NOMO-1 treated with DMSO at 0.1 percent for 48 hours (cell line): ENCODE measurements around the gene USP17L21.
"Not testable (repeated sequence)": the region's sequence is repeated elsewhere in the genome, so short reads cannot be mapped to it uniquely, and the experiment has no call there.

ENCODE experiments used
- DNase-seq: peaks from one replicate; lab custom pipeline; 2025; ENCODE audit not compliant: unreplicated experiment; lab: John Stamatoyannopoulos, UW

USP17L21 gene

GRCh38 chr4:9262572-9262971 is at the start of gene USP17L21:
TSS of gene USP17L21 (plus strand) at chr4:9262872. CDS start at chr4:9262872, 0 bp downstream.
- not testable (repeated sequence) for DNase-seq

GRCh38 chr4:9214701-9215100 is 48.0 kb upstream of the USP17L21 start:
- not testable (repeated sequence) for DNase-seq

GRCh38 chr4:9215105-9215504 is 47.6 kb upstream of the USP17L21 start, which contains the start of gene USP17L11:
TSS of gene USP17L11 (plus strand) at chr4:9215405. CDS start at chr4:9215405, 0 bp downstream.
- DNase-seq: not testable (repeated sequence)

DNA sequence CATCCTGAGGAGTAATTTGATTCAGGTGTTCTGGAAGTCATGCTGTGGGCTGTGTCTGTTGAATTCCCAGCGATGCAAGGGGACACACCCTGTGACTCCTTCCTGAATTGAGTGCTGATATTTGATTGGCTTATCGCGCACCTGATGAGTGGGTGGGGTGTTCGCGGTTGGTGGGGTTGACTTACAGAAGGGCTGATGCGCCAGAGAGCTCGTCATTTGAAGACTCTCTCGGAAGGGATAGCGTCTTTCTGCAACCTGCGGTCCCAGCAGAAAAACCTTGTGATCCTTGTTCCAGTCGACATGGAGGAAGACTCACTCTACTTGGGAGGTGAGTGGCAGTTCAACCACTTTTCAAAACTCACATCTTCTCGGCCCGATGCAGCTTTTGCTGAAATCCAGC is 42.8 kb upstream of the USP17L21 start, which contains the start of gene USP17L12:
TSS of gene USP17L12 (plus strand) at position 301 of the 400 bp plus-strand sequence. CDS start at position 301, 0 bp downstream.
- not testable (repeated sequence) for DNase-seq

GRCh38 chr4:9224596-9224995 is 38.1 kb upstream of the USP17L21 start, which contains the start of gene USP17L13:
TSS of gene USP17L13 (plus strand) at chr4:9224896. CDS start at chr4:9224896, 0 bp downstream.
- not testable (repeated sequence) for DNase-seq

DNA sequence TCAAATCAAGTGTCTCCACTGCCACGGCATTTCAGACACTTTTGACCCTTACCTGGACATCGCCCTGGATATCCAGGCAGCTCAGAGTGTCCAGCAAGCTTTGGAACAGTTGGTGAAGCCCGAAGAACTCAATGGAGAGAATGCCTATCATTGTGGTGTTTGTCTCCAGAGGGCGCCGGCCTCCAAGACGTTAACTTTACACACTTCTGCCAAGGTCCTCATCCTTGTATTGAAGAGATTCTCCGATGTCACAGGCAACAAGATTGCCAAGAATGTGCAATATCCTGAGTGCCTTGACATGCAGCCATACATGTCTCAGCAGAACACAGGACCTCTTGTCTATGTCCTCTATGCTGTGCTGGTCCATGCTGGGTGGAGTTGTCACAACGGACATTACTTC is 32.4 kb upstream of the USP17L21 start:
- DNase-seq: not testable (repeated sequence)

- DNase-seq: not testable (repeated sequence)
Measured at GRCh38 chr4:9234085-9234484, 28.6 kb upstream of the USP17L21 start, which contains the start of gene USP17L15. TSS of gene USP17L15 (plus strand) at chr4:9234385. CDS start at chr4:9234385, 0 bp downstream.

GRCh38 chr4:9238461-9238860 is 24.2 kb upstream of the USP17L21 start:
- not testable (repeated sequence) for DNase-seq

- not testable (repeated sequence) for DNase-seq
Measured at GRCh38 chr4:9243579-9243978, 19.1 kb upstream of the USP17L21 start, which contains the start of gene USP17L17. TSS of gene USP17L17 (plus strand) at chr4:9243879. CDS start at chr4:9243879, 0 bp downstream.

- DNase-seq: not testable (repeated sequence)
Measured at GRCh38 chr4:9247953-9248680, 14.6 kb upstream of the USP17L21 start, which contains the start of gene USP17L18. TSS of gene USP17L18 (plus strand) at chr4:9248630. CDS start at chr4:9248630, 0 bp downstream.

DNA sequence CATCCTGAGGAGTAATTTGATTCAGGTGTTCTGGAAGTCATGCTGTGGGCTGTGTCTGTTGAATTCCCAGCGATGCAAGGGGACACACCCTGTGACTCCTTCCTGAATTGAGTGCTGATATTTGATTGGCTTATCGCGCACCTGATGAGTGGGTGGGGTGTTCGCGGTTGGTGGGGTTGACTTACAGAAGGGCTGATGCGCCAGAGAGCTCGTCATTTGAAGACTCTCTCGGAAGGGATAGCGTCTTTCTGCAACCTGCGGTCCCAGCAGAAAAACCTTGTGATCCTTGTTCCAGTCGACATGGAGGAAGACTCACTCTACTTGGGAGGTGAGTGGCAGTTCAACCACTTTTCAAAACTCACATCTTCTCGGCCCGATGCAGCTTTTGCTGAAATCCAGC is 9.6 kb upstream of the USP17L21 start, which contains the start of gene USP17L19:
TSS of gene USP17L19 (plus strand) at position 301 of the 400 bp plus-strand sequence. CDS start at position 301, 0 bp downstream.
- DNase-seq: not testable (repeated sequence)

GRCh38 chr4:9257824-9258223 is 4.8 kb upstream of the USP17L21 start, which contains the start of gene USP17L20:
TSS of gene USP17L20 (plus strand) at chr4:9258124. CDS start at chr4:9258124, 0 bp downstream.
- not testable (repeated sequence) for DNase-seq

GRCh38 chr4:9267319-9267718 is 4.6 kb downstream of the USP17L21 start, which contains the start of gene USP17L22:
TSS of gene USP17L22 (plus strand) at chr4:9267619. CDS start at chr4:9267619, 0 bp downstream.
- DNase-seq: not testable (repeated sequence)

DNA sequence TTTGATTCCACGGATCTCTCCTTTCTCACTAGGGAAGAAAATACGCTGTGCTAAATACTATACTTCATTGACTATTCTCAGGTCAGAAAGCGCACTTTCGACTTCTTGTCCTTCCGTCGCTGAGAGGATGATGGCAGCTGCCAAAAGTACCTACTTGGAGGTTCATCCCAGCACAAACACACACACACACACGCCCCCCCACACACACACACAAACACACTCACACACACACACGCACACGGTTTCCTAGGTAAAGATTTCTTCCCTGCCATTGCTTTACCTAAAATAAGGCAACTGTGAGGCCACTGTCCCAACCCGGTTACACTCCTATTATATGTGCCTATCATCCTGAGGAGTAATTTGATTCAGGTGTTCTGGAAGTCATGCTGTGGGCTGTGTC is 9.0 kb downstream of the USP17L21 start:
- not testable (repeated sequence) for DNase-seq
